ENCODE measurements around the gene FANCM.

FANCM gene, protein sequence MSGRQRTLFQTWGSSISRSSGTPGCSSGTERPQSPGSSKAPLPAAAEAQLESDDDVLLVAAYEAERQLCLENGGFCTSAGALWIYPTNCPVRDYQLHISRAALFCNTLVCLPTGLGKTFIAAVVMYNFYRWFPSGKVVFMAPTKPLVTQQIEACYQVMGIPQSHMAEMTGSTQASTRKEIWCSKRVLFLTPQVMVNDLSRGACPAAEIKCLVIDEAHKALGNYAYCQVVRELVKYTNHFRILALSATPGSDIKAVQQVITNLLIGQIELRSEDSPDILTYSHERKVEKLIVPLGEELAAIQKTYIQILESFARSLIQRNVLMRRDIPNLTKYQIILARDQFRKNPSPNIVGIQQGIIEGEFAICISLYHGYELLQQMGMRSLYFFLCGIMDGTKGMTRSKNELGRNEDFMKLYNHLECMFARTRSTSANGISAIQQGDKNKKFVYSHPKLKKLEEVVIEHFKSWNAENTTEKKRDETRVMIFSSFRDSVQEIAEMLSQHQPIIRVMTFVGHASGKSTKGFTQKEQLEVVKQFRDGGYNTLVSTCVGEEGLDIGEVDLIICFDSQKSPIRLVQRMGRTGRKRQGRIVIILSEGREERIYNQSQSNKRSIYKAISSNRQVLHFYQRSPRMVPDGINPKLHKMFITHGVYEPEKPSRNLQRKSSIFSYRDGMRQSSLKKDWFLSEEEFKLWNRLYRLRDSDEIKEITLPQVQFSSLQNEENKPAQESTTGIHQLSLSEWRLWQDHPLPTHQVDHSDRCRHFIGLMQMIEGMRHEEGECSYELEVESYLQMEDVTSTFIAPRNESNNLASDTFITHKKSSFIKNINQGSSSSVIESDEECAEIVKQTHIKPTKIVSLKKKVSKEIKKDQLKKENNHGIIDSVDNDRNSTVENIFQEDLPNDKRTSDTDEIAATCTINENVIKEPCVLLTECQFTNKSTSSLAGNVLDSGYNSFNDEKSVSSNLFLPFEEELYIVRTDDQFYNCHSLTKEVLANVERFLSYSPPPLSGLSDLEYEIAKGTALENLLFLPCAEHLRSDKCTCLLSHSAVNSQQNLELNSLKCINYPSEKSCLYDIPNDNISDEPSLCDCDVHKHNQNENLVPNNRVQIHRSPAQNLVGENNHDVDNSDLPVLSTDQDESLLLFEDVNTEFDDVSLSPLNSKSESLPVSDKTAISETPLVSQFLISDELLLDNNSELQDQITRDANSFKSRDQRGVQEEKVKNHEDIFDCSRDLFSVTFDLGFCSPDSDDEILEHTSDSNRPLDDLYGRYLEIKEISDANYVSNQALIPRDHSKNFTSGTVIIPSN (N-terminal part only)

GRCh38 chr14:45135659-45136395, at the start of gene FANCM:
Gene FANCM (plus strand): TSS chr14:45135930. CDS start chr14:45136032, 102 bp downstream.
- peak within 1 kb of the TSS; percentile 97 for H3K4me3 ChIP-seq (ENCODE audit: low read depth, low read length)
- ChIA-PET POLR2A (interaction anchor here (0.8 to 4.0 kb wide), 3 partner anchors 13 to 174 kb away, joined by 3 to 22 read pairs (median 5); partner anchors contain the start of genes KLHL28, MIS18BP1 and TOGARAM1), CTCF (interaction anchor here (1.4 to 1.5 kb wide), 2 partner anchors 118 to 133 kb away, joined by 3 to 6 read pairs; partner anchors contain the start of gene MIS18BP1)
- H3K9me3 ChIP-seq (ENCODE audit: control insufficient read depth, insufficient read depth, low read depth, low read length) = no peaks in the 10 kb centered on the region
- H3K27ac ChIP-seq (ENCODE audit: extremely low read depth, low read depth, low read length) = peak within 1 kb of the TSS; percentile 73
- peaks cover 9% of the 10 kb centered on the region; the same call in 1 of the 2 replicates for H3K4me1 ChIP-seq (ENCODE audit: control insufficient read depth, insufficient read depth, low read length)
- H3K36me3 ChIP-seq (ENCODE audit: control insufficient read depth in 2 of 2, insufficient read depth in 1 of 2, low read length in 2 of 2) = peaks cover 0 to 8% of the 10 kb centered on the region in 2 experiments; a peak in 1 of 3 replicates
- TF ChIP-seq, protein P1, sequence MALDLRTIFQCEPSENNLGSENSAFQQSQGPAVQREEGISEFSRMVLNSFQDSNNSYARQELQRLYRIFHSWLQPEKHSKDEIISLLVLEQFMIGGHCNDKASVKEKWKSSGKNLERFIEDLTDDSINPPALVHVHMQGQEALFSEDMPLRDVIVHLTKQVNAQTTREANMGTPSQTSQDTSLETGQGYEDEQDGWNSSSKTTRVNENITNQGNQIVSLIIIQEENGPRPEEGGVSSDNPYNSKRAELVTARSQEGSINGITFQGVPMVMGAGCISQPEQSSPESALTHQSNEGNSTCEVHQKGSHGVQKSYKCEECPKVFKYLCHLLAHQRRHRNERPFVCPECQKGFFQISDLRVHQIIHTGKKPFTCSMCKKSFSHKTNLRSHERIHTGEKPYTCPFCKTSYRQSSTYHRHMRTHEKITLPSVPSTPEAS (tag by site-specific recombination; IDR thresholded peaks at IDR 0.05) = no peak
- TF ChIP-seq PRDM1 (tag by site-specific recombination; IDR thresholded peaks at IDR 0.05) (no peak), ZNF600 (tag by site-specific recombination; IDR thresholded peaks at IDR 0.05) (peak; percentile 90), SCRT2 (tag by site-specific recombination; IDR thresholded peaks at IDR 0.05) (0 out of 2 replicates have a peak, but pooled peaks have one; percentile 19), ZXDB (tag by site-specific recombination; IDR thresholded peaks at IDR 0.05) (peak; percentile 62), ZBTB6 (tag by site-specific recombination; IDR thresholded peaks at IDR 0.05) (peak; percentile 95), ZNF561 (tag by site-specific recombination; IDR thresholded peaks at IDR 0.05; ENCODE audit: borderline replicate concordance) (peak; percentile 32; the same call in 1 of the 2 replicates), ZNF239 (tag by site-specific recombination; IDR thresholded peaks at IDR 0.05) (no peak), ZSCAN30 (tag by site-specific recombination; IDR thresholded peaks at IDR 0.05) (no peak), ZNF792 (tag by site-specific recombination; IDR thresholded peaks at IDR 0.05) (no peak), ZNF174 (tag by site-specific recombination; IDR thresholded peaks at IDR 0.05) (no peak), ZNF701 (tag by site-specific recombination; IDR thresholded peaks at IDR 0.05) (no peak), ZNF423 (tag by site-specific recombination; IDR thresholded peaks at IDR 0.05) (no peak), SP7 (tag by site-specific recombination; IDR thresholded peaks at IDR 0.05) (peak; percentile 45; the same call in 1 of the 2 replicates), KLF1 (tag by site-specific recombination; IDR thresholded peaks at IDR 0.05) (no peak), ZNF140 (tag by site-specific recombination; IDR thresholded peaks at IDR 0.05) (no peak), ZNF596 (tag by site-specific recombination; IDR thresholded peaks at IDR 0.05) (no peak), ZNF768 (tag by site-specific recombination; IDR thresholded peaks at IDR 0.05) (no peak), ZBTB21 (tag by site-specific recombination; IDR thresholded peaks at IDR 0.05) (no peak), BCL6B (tag by site-specific recombination; IDR thresholded peaks at IDR 0.05) (no peak), ZFP3 (tag by site-specific recombination; IDR thresholded peaks at IDR 0.05; ENCODE audit: low read depth) (no peak)
- TF ChIP-seq, protein P2, sequence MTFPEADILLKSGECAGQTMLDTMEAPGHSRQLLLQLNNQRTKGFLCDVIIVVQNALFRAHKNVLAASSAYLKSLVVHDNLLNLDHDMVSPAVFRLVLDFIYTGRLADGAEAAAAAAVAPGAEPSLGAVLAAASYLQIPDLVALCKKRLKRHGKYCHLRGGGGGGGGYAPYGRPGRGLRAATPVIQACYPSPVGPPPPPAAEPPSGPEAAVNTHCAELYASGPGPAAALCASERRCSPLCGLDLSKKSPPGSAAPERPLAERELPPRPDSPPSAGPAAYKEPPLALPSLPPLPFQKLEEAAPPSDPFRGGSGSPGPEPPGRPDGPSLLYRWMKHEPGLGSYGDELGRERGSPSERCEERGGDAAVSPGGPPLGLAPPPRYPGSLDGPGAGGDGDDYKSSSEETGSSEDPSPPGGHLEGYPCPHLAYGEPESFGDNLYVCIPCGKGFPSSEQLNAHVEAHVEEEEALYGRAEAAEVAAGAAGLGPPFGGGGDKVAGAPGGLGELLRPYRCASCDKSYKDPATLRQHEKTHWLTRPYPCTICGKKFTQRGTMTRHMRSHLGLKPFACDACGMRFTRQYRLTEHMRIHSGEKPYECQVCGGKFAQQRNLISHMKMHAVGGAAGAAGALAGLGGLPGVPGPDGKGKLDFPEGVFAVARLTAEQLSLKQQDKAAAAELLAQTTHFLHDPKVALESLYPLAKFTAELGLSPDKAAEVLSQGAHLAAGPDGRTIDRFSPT (tag by site-specific recombination; IDR thresholded peaks at IDR 0.05) = no peak
- TF ChIP-seq, protein P3, sequence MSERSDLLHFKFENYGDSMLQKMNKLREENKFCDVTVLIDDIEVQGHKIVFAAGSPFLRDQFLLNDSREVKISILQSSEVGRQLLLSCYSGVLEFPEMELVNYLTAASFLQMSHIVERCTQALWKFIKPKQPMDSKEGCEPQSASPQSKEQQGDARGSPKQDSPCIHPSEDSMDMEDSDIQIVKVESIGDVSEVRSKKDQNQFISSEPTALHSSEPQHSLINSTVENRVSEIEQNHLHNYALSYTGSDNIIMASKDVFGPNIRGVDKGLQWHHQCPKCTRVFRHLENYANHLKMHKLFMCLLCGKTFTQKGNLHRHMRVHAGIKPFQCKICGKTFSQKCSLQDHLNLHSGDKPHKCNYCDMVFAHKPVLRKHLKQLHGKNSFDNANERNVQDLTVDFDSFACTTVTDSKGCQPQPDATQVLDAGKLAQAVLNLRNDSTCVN (tag by site-specific recombination; optimal IDR thresholded peaks at IDR 0.05) = no peak
- TF ChIP-seq, protein P4, sequence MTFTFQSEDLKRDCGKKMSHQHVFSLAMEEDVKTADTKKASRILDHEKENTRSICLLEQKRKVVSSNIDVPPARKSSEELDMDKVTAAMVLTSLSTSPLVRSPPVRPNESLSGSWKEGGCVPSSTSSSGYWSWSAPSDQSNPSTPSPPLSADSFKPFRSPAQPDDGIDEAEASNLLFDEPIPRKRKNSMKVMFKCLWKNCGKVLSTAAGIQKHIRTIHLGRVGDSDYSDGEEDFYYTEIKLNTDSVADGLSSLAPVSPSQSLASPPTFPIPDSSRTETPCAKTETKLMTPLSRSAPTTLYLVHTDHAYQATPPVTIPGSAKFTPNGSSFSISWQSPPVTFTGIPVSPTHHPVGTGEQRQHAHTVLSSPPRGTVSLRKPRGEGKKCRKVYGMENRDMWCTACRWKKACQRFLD (tag by site-specific recombination; IDR thresholded peaks at IDR 0.05) = no peak

All from HEK293 (cell line).